IPS-NIHi7 (cell line): ENCODE results near the gene DHTKD1.
"Not testable (repeated sequence)": the region's sequence is repeated elsewhere in the genome, so short reads cannot be mapped to it uniquely, and the experiment has no call there.

Source experiments
- DNase-seq: peaks from one replicate; pipeline ENCODE4 v3.0.0; 2012; ENCODE audit warnings: mixed read lengths; ENCODE audit errors: extremely low spot score

Gene DHTKD1

DNA sequence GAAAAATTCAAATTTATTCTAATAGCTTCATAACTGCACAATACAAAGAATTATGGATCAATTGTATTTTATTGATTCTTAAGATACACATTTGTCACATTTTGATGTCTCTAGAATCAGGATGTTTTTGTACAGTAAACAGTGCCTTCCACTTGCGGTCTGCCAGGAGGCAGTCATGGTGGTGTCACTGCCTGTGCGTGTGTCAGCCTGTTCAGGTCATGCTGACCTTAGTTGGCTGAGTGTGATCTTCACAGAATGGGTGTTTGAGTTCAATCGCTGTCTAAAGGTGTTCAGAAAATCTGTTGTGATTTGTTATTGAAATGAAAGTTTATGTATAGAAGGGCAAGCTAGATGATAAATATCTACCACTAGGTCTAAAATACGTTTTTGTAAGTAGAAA, 81.4 kb downstream of the DHTKD1 start:
- DNase-seq: no peak

DNA sequence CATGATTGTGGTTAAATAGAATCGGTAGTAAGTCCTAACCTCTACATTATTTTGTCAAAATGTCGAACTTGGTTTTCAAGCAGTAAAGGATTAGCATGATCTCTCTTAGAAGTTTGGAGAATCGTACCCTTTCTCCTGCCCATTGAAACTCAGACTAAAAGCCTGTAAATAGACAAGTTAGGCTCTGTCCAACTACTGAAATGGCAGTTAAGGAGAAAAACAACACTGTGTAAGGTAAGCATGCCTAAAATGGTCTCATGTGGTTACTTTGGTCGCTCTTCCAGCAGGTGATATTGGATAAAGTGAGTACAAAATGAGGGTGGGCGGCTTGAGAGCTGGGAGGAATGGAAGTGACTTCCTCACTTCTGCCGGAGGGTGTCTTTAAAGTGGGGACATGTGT, 85.8 kb downstream of the DHTKD1 start:
- no peak for DNase-seq

DNA sequence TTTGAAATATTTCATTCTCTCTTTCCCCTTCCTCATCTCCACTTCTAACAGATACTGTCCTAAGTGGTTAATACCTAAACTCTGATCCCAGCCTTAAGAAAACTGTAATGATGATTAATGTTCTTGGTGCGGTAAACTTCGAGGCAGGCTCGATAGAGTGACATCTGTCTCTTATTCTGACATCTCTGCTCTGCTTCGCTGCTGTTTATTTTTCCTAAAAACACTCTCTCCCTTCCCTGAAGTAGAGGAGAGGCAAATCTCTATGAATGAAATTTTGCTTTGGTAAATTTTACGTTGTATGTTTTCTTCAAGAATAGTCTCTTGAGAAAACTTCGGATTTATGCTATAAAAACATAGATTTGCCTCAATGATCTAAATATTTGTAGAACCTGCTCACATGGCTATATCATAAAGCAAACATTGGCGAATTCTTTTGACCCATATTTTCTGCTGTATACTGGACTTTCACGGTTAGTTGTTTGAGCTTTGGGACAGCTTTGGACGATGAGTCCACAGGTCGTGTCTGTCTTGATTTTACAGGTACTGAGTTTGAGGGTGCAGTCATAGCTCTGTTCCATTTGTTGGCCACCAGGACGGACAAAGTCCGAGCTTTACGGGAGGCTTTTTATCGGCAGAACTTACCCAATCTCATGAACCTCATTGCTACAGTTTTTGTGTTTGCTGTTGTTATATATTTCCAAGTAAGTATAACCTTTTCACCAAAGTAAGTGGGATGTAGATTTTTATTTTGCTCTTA, 87.8 kb downstream of the DHTKD1 start:
- no peak for DNase-seq

DNA sequence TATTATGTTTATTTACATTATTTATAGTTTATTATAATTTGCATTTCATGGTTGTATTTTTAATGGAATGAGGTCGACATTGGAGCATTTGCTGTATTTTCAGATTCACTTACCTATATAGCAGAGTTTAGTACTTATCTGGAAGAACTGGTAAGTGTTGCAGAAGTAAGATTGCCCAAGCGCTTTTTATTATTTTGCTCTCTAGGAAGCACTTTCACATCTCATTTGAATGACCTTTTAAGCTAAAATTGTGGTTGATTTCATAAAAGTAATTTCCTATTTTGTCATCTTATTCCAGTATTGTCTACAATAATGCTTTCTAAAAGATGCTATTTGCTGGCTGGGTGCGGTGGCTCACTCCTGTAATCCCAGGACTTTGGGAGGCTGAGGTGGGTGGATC, 89.4 kb downstream of the DHTKD1 start:
- no peak for DNase-seq

DNA sequence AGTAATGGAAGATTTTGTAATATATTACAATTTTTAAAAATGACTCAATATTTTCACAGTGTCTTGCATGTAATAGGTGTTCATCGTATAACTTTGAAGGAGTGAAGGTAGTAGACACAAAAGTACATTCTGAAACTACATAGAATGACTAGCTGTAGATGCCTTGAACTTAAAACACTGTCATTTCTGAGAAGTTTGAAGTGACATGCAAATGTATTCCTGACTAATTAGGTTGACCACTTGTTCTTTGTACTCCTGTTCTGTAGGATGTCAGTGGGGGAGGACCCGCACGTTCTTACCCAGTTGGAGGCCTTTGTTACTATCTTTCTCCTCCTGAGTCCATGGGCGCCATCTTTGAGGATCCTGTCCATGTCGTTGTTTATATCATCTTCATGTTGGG, 91.9 kb downstream of the DHTKD1 start:
- no peak for DNase-seq

DNA sequence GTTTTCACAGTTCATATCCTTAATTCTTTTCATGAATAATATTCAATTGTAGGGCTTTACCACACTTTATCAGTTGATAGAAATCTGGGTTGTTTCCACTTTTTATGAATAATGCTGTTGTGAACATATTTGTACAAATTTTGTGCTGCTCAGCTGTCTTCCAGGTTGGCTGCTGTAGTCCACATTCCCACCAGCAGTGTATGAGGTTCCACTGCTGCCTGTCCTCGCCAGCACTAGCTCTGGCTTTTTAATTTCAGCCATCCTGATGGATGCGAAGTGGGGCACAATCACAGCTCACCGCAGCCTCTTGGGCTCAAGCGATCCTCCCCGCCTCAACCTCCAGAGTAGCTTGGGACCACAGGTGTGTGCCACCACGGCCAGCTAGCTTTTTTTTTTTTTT, 94.2 kb downstream of the DHTKD1 start:
- no peak for DNase-seq

DNA sequence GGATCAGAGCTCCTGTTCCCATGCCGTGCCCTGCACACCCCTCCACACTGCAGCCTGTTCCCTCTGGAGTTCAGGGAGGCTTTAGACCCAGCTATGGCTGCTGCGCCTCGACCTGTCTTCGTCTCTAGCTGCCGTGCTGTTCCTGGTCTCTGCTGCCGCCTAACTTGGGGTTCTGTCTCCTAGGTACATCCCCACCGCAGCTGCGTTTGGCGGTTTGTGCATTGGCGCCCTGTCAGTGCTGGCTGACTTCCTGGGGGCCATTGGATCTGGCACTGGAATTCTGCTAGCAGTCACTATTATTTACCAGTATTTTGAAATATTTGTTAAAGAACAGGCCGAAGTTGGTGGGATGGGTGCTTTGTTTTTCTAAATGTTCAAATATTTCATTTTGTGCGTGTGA, 95.3 kb downstream of the DHTKD1 start:
- no peak for DNase-seq

DNA sequence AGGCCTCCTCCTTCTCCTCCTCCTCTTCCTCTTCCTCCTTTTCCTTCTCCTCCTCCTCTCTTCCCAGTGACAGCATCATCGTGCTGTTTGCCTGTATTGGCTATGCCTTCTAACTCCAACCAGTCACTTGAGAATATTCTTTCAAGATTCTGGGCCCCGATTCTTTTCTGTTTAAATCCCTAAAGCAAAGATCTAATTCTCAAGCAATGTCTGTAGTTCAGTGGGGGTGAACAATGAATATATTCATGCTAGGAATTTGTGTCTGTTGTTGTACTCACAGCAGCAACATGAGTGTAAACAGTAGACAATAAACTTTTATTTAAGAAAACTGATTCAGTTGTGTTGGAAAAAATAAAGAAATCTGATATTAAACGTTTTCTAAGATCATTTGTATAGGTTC, 96.3 kb downstream of the DHTKD1 start:
- no peak for DNase-seq

DNA sequence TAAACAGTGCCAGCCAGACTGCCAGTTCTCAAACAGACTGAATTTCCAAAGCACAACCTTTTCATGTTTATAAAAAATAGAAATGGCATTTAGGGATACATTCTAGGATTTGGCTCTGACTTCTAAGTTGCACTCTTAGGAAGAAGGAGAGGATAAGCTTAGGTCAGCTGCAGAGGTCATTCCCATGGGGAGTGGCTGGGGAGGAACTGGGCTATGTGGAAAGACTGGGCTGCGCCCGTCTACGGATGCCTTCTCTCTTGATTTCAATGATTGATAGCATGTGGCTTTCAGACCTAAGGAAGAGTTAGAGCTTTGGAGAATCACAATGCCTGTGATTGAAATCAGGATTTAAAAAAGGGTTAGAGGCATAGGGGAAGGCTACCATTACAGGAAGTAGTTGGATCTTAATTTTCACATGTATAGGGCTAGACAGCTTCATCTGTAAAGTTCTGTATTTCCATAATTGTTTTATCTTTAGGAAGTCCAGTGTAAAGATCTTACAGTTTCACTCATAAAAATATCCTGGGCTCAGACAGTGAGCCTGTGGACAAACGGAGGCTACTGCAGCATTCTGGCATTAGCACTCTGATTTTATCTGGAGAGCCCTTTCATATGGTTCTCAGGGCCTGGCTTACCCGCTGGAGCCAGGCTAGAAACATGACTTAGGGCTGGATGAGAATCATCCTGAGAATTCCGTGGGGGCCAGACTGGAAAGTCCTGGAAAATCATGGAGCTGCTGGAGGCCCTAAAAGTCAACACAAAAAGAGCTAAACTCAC, 97.4 kb downstream of the DHTKD1 start:
- DNase-seq: no peak

DNA sequence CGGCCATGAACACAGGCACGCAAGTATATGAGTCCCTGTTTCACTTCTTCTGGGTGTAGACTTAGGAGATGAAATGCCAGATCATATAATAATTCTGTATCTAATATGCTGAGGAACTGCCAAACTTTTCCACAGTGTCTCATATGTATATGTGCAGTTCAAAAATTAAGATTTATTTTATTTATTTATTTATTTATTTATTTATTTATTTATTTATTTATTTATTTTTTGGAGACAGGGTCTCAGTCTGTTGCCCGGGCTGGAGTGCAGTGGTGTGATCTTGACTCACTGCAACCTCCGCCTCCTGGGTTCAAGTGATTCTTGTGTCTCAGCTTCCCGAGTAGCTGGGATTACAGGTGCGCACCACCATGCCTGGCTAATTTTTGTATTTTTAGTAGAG, 102.8 kb downstream of the DHTKD1 start:
- DNase-seq: not testable (repeated sequence)
